Right hindlimb (tissue), 1 donor: ENCODE results near the gene TXNL4B.
A peak's percentile ranks its signal among the peaks of the same experiment; 100 is the strongest.
"Not testable (repeated sequence)": the region's sequence is repeated elsewhere in the genome, so short reads cannot be mapped to it uniquely, and the experiment has no call there.

Experiments
- DNase-seq: peaks from one replicate; pipeline ENCODE4 v3.0.0-alpha.2; 2018

TXNL4B gene

GRCh38 chr16:72111657-72112451, 18.4 kb upstream of the TXNL4B start:
- no peak for DNase-seq

GRCh38 chr16:72110662-72111615, 17.5 kb upstream of the TXNL4B start:
- DNase-seq: no peak

DNA sequence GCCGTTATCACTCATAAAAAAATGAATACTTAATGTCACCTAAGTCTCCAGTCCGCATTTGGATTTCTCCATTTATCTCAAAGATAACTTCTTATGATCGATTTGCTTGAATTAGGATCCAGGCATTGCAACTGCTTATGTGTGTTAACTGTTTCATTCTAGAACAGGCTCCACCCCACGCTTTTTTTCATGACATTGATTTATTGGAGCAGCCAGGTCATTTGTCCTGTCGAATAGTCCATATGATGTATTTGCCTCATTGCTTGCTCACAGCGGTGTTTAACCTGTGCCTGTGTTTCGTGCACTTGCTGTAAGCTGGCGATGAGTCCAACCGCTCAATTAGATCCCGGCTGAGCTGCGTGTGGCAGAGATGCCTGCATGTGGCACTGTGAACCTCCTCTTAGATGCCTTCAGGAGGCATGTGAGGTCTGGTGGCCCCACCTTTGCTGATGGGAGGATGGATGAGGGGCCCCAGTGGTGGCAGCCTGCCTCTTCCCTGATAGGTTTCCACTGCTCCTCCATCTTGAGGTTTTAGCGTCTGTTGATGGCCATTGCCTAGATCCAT, 16.6 kb upstream of the TXNL4B start:
- no peak for DNase-seq

- no peak for DNase-seq
These were observed 15.9 kb upstream of the TXNL4B start for GRCh38 chr16:72109300-72109699.

GRCh38 chr16:72108353-72109102, 15.1 kb upstream of the TXNL4B start:
- no peak for DNase-seq

GRCh38 chr16:72107371-72107770, 14.0 kb upstream of the TXNL4B start:
- no peak for DNase-seq

DNA sequence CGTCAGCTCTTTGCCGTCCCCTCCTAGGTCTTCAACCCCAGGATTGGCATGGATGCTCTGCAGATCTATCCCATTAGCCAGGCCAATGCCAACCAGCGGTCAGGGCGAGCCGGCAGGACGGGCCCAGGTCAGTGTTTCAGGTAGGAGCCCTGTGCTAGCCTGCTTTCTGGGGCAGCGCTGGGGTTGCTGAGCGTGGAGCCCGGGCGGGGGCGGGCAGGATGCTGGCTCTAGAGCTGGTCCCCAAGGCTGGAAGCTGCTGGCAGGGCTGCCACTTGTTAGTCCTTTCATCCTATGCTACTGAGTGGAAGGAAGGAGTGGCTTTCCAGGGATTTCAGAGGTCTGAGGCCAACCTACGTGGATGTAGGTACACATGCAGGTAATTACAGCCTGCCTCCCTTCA, 12.6 kb upstream of the TXNL4B start:
- DNase-seq: no peak

- no peak for DNase-seq
These were observed 11.5 kb upstream of the TXNL4B start for GRCh38 chr16:72104905-72105304.

- no peak for DNase-seq
These were observed 7.8 kb upstream of the TXNL4B start for GRCh38 chr16:72101195-72101594.

DNA sequence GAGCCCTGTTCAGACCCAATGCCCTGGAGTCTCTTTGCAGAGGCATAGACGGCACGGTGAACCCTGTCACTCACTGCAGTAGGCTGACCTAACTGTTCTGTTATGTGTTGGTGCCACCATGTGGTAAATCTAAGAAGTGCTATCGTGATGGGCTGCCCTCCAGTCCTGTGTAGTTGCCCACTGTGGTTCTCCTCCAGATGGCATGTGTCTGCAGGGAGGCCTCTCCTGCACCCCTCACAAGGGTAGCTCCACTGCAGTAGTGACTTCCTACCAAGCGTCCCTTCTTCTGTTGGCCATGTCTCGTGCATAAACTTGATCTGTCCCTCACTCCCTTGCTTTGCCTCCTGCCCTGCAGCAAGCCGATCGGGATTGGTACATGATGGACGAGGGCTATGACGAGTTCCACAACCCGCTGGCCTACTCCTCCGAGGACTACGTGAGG, 6.0 kb upstream of the TXNL4B start:
- DNase-seq: peak; percentile 48

GRCh38 chr16:72098936-72099335, 5.5 kb upstream of the TXNL4B start:
- DNase-seq: no peak

DNA sequence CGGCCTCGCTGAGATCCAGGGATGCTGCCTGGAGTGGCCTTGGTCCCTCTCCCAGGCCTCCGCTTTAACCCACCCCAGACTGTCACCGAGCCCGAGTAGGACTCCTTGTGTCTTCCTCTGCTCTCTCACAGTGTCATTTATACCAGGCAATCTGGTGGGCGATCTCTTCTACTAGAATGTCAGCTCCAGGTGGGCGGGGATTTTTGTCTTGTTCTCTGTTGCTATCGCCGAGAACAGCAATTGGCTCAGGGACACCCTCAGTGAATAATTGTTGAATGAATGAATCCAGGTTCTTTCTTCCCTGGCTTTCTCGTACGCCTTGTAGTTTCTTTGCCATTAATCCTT, 818 bp upstream of the TXNL4B start:
- DNase-seq: no peak

- DNase-seq: peak; percentile 33
These were observed 480 bp downstream of the TXNL4B start for GRCh38 chr16:72092832-72093447.

- DNase-seq: no peak
These were observed 2.2 kb downstream of the TXNL4B start for GRCh38 chr16:72091217-72091616.

- no peak for DNase-seq
These were observed 8.4 kb downstream of the TXNL4B start for GRCh38 chr16:72085002-72085401.

- DNase-seq: no peak
These were observed 9.0 kb downstream of the TXNL4B start for GRCh38 chr16:72084445-72084844.

GRCh38 chr16:72083778-72084404, 9.5 kb downstream of the TXNL4B start:
- DNase-seq: no peak

DNA sequence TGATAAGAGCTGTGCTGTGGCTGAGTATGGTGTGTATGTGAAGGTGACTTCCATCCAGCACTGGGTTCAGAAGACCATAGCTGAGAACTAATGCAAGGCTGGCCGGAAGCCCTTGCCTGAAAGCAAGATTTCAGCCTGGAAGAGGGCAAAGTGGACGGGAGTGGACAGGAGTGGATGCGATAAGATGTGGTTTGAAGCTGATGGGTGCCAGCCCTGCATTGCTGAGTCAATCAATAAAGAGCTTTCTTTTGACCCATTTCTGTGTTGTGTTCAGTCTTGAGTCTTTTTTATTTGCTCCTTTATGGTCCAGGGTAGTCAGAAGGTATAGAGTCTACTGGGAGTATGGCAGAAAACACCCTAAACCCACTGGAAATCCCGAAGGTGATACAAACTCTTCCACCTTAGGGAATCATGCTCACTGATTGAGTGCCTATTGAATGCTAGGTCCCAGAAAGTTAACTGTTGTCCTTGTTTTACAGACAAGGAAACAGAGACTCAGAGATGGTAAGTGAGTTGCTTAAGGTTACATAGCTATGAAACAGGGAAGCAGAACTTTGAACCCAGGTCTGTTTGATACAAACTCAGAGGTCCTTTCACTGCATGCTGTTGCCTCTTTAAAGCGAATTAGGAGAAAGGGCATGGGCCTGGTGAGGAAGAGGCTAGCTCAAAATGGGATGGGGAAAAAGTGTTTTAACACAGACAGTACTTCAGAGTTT, 16.3 kb downstream of the TXNL4B start:
- not testable (repeated sequence) for DNase-seq

DNA sequence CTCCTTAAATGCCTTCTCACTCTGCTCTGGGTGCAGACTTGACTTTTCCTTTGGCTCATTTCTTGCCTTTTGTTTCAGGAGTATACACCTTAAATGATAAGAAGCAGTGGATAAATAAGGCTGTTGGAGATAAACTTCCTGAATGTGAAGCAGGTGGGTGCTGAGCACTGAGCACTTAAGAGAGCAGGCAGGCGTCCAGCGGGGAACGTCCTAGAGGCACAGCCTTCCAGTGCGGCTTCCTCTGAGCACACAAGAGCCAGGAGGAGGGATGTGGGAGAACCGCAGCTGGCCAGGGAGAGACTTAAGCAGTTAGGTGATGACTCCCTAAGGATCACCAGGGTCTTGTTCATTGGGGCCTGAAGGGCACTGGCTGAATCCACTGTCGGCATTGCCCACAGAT, 18.4 kb downstream of the TXNL4B start:
- DNase-seq: not testable (repeated sequence)

- no peak for DNase-seq
These were observed 19.7 kb downstream of the TXNL4B start for GRCh38 chr16:72073560-72074230.
